Measurements from ENCODE around the gene STPG2. TPM values are rescaled to one million over a fixed set of nuclear protein-coding genes. Genes with fewer than 3 reads are reported as not detected.

Gene STPG2
- total and polyA plus RNA-seq, 2 of the 8 experiments (the other 6 are each of a cell fraction or from before 2014, with no cell fraction given), result 0.03 TPM; not detected in 1

- Histone ChIP-seq H3K9me3 (ENCODE audit: insufficient read depth in 2 of 2, low read depth in 1 of 2, low read length in 1 of 2) (no peaks in the 10 kb centered on the region), H3K4me3 (ENCODE audit: extremely low read depth in 1 of 4, insufficient read depth in 2 of 4, low read depth in 3 of 4, low read length in 4 of 4) (no peak overlapping the region), H3K18ac (ENCODE audit: extremely low read depth, low read length) (no peak overlapping the region), H4K20me1 (replicated peaks in 1 of 2; ENCODE audit: control insufficient read depth in 1 of 2, insufficient read depth in 2 of 2, low read length in 2 of 2) (no peaks in the 10 kb centered on the region), H2BK15ac (ENCODE audit: low read length) (no peak overlapping the region), H2BK20ac (ENCODE audit: low read length) (no peak overlapping the region), H3K23ac (ENCODE audit: insufficient read length) (no peak overlapping the region), H3K27me3 (replicated peaks in 1 of 4; ENCODE audit: control insufficient read depth in 3 of 4, extremely low read depth in 1 of 4, insufficient read depth in 3 of 4, low read length in 3 of 4) (no peaks in the 10 kb centered on the region), H4K91ac (replicated peaks; ENCODE audit: insufficient read length, low read length) (no peak overlapping the region), H3K36me3 (ENCODE audit: control insufficient read depth in 2 of 4, insufficient read depth in 4 of 4, low read length in 3 of 4) (no peaks in the 10 kb centered on the region), H3K79me2 (ENCODE audit: control insufficient read depth in 1 of 2, insufficient read depth in 2 of 2, low read length in 2 of 2) (no peaks in the 10 kb centered on the region), H3K27ac (ENCODE audit: low read depth, low read length) (no peak overlapping the region), H2BK5ac (ENCODE audit: low read depth, low read length) (no peak overlapping the region), H3K9ac (replicated peaks in 1 of 4; ENCODE audit: extremely low read depth in 1 of 4, low read depth in 3 of 4, low read length in 3 of 4) (no peak overlapping the region), H4K5ac (ENCODE audit: insufficient read length, low read depth, low read length) (no peak overlapping the region), H2BK12ac (ENCODE audit: low read depth, low read length) (no peak overlapping the region), H4K8ac (ENCODE audit: extremely low read depth, insufficient read depth, low read length) (no peak overlapping the region), H3K14ac (ENCODE audit: insufficient read length) (no peak overlapping the region), H2AK5ac (ENCODE audit: low read depth, low read length) (no peak overlapping the region), H3K4ac (replicated peaks; ENCODE audit: insufficient read length, low read depth, low read length) (no peak overlapping the region), H3K79me1 (ENCODE audit: low read depth, low read length) (no peaks in the 10 kb centered on the region), H3K56ac (replicated peaks; ENCODE audit: insufficient read length, low read depth, low read length) (no peak overlapping the region), H3K4me2 (ENCODE audit: insufficient read depth in 1 of 2, low read depth in 2 of 2, low read length in 2 of 2) (no peak overlapping the region), H3K4me1 (replicated peaks in 1 of 4; ENCODE audit: control insufficient read depth in 3 of 4, insufficient read depth in 4 of 4, low read length in 3 of 4) (no peaks in the 10 kb centered on the region), H2BK120ac (replicated peaks; ENCODE audit: low read depth, low read length) (no peak overlapping the region), H2AFZ (ENCODE audit: low read length) (no peak overlapping the region), H3K23me2 (ENCODE audit: low read depth, low read length) (no peaks in the 10 kb centered on the region)
- ChIA-PET POLR2A (ENCODE audit: partially characterized antibody) (no interaction called here), CTCF (ENCODE audit: partially characterized antibody) (interaction anchor here (1.0 to 1.2 kb wide), 2 partner anchors 12 to 121 kb away, joined by 3 read pairs; no protein-coding TSS in a partner anchor)
- DNase-seq (ENCODE audit: low read depth in 1 of 2, low spot score in 2 of 2) (no peak), FAIRE-seq (no peak)
- WGBS, 2 experiments (ENCODE audit: extremely low coverage in 1 of 2, insufficient coverage in 1 of 2, insufficient read length in 1 of 2, insufficient replicate concordance in 2 of 2, low coverage in 1 of 2, low lambda C conversion rate in 2 of 2, missing lambda C conversion rate in 1 of 2), result 86% methylated on average over 1 of the region's 1 CpG; no CpG with 5 or more reads in 1 of the 2 experiments
- TF ChIP-seq TCF12 (IDR thresholded peaks at IDR 0.05; ENCODE audit: low read depth, low read length), result no peak
- TF ChIP-seq SRF (IDR thresholded peaks at IDR 0.05; ENCODE audit: low read depth, low read length), result no peak
- TF ChIP-seq SP4 (IDR thresholded peaks at IDR 0.05; ENCODE audit: low read length), result no peak
- no peak for TF ChIP-seq RNF2 (IDR thresholded peaks at IDR 0.05; ENCODE audit: borderline replicate concordance, low read depth, low read length, missing control alignments, poor library complexity, severe bottlenecking)
- no peak for TF ChIP-seq MAX (IDR thresholded peaks at IDR 0.05)
- TF ChIP-seq KDM4A (IDR thresholded peaks at IDR 0.05; ENCODE audit: low read depth, low read length, severe bottlenecking), result no peak
- TF ChIP-seq HDAC2 (IDR thresholded peaks at IDR 0.05; ENCODE audit: borderline replicate concordance in 1 of 2, low read depth in 2 of 2, low read length in 2 of 2), result no peak
- no peak for TF ChIP-seq RAD21 (IDR thresholded peaks at IDR 0.05 in 1 of 2, conservative IDR thresholded peaks at IDR 0.05 in 1 of 2; ENCODE audit: low read depth in 2 of 2, low read length in 2 of 2)
- TF ChIP-seq E2F6 (IDR thresholded peaks at IDR 0.05), result no peak
- TF ChIP-seq KDM5A (IDR thresholded peaks at IDR 0.05; ENCODE audit: low read length), result no peak
- no peak for TF ChIP-seq CHD1 (IDR thresholded peaks at IDR 0.05; ENCODE audit: low read depth, low read length)
- TF ChIP-seq ASH2L (IDR thresholded peaks at IDR 0.05; ENCODE audit: low read length), result no peak
- no peak for TF ChIP-seq SIRT6 (IDR thresholded peaks at IDR 0.05; ENCODE audit: low read length)
Observed at GRCh38 chr4:97517939-97518338, 625.3 kb downstream of the STPG2 start.

All from H1 (cell line).